ENCODE measurements around the gene RPF1.

RPF1 gene

GRCh38 chr1:84509029-84509428 lies 30.0 kb downstream of the RPF1 start:
- POLR2A ChIA-PET = no interaction called here
- no peak for DNase-seq (ENCODE audit: low read depth, low spot score)
- H3K4me3 ChIP-seq (ENCODE audit: low read depth, low read length) = no peak overlapping the region
- TF ChIP-seq, protein P1, sequence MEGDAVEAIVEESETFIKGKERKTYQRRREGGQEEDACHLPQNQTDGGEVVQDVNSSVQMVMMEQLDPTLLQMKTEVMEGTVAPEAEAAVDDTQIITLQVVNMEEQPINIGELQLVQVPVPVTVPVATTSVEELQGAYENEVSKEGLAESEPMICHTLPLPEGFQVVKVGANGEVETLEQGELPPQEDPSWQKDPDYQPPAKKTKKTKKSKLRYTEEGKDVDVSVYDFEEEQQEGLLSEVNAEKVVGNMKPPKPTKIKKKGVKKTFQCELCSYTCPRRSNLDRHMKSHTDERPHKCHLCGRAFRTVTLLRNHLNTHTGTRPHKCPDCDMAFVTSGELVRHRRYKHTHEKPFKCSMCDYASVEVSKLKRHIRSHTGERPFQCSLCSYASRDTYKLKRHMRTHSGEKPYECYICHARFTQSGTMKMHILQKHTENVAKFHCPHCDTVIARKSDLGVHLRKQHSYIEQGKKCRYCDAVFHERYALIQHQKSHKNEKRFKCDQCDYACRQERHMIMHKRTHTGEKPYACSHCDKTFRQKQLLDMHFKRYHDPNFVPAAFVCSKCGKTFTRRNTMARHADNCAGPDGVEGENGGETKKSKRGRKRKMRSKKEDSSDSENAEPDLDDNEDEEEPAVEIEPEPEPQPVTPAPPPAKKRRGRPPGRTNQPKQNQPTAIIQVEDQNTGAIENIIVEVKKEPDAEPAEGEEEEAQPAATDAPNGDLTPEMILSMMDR (IDR thresholded peaks at IDR 0.05; ENCODE audit: insufficient read depth, low read length, missing control alignments) = no peak
- CTCF ChIA-PET = interaction anchor here (0.6 kb wide), 1 partner anchor 1991 kb away, joined by 3 read pairs; no protein-coding TSS in a partner anchor

DNA sequence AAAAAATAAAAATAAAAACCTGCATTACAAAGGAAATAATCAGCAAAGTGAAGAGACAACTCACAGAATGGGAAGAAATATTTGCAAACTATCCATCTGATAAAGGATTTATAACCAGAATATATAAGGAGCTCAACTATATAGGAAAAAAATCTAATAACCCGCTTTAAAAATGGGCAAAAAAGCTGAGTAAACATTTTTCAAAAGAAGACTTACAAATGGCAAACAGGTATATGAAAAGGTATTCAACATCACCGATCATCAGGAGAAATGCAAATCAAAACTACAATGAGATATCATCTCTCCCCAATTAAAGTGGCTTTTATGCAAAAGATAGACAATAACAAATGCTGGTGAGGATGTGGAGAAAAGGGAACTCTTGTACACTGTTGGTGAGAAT lies 31.1 kb downstream of the RPF1 start:
- DNase-seq (ENCODE audit: low read depth, low spot score) = no peak
- TF ChIP-seq, protein P1 (IDR thresholded peaks at IDR 0.05; ENCODE audit: insufficient read depth, low read length, missing control alignments) = no peak
- ChIA-PET POLR2A (no interaction called here), CTCF (interaction anchor here (0.9 to 1.2 kb wide), 2 partner anchors 30 to 370 kb away, joined by 3 to 4 read pairs; no protein-coding TSS in a partner anchor)
- H3K4me3 ChIP-seq (ENCODE audit: low read depth, low read length) = no peak overlapping the region

DNA sequence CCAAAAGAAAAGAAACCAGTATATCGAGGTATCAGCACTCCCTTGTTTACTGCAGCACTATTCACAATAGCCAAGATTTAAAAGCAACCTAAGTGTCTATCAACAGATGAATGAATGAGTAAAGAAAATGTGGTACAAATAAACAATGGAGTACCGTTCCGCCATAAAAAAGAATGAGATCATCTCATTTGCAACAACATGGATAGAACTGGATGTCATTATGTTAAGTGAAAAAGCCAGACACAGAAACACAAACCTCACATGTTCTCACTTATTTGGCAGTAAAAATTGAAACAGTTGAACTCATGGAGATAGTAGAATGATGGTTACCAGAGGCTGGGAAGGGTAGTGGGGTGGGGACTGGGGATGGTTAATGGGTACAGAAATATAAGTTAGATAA lies 31.6 kb downstream of the RPF1 start:
- TF ChIP-seq, protein P1 (IDR thresholded peaks at IDR 0.05; ENCODE audit: insufficient read depth, low read length, missing control alignments) = no peak
- CTCF ChIA-PET = interaction anchor here (0.9 to 1.2 kb wide), 2 partner anchors 30 to 370 kb away, joined by 3 to 4 read pairs; no protein-coding TSS in a partner anchor
- POLR2A ChIA-PET = no interaction called here
- DNase-seq (ENCODE audit: low read depth, low spot score) = no peak
- no peak overlapping the region for H3K4me3 ChIP-seq (ENCODE audit: low read depth, low read length)

- H3K4me3 ChIP-seq (ENCODE audit: low read depth, low read length) = no peak overlapping the region
- TF ChIP-seq, protein P1 (IDR thresholded peaks at IDR 0.05; ENCODE audit: insufficient read depth, low read length, missing control alignments) = no peak
- DNase-seq (ENCODE audit: low read depth, low spot score) = no peak
- POLR2A ChIA-PET = no interaction called here
- CTCF ChIA-PET = no interaction called here
Measured at GRCh38 chr1:84524590-84524989, 45.5 kb downstream of the RPF1 start.

- POLR2A ChIA-PET = no interaction called here
- no peak for DNase-seq (ENCODE audit: low read depth, low spot score)
- CTCF ChIA-PET = interaction anchor here (0.8 to 1.4 kb wide), 3 partner anchors 13 to 234 kb away, joined by 3 read pairs; no protein-coding TSS in a partner anchor
- no peak overlapping the region for H3K4me3 ChIP-seq (ENCODE audit: low read depth, low read length)
- TF ChIP-seq, protein P1 (IDR thresholded peaks at IDR 0.05; ENCODE audit: insufficient read depth, low read length, missing control alignments) = no peak
Measured at GRCh38 chr1:84525779-84526178, 46.7 kb downstream of the RPF1 start.

DNA sequence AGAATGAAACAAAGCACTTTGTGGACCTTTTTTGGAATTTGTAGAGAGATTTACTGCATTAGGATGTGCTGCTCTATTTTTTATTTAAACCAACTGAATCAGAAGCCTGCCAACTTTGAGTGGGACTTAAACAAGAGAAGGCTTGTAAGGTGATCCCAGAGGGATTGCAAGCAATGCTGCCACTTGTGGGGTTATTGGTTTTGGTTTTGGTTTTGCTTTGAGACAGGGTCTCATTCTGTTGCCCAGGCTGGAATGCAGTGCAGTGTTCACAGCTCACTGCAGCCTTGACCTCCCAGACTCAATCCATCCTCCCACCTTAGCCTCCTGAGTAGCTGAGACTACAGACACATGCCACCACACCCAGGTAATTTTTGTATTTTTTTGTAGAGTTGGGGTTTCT lies 59.5 kb downstream of the RPF1 start:
- TF ChIP-seq, protein P1 (IDR thresholded peaks at IDR 0.05; ENCODE audit: insufficient read depth, low read length, missing control alignments) = no peak
- ChIA-PET CTCF (no interaction called here), POLR2A (no interaction called here)
- DNase-seq (ENCODE audit: low read depth, low spot score) = no peak
- H3K4me3 ChIP-seq (ENCODE audit: low read depth, low read length) = no peak overlapping the region
